Endothelial cell of umbilical vein (primary cell): ENCODE measurements around the gene MTREX. TPM values are rescaled to one million over a fixed set of nuclear protein-coding genes. Genes with fewer than 3 reads are reported as not detected.

Experiments used
- BruUV-seq: library from RNA; stranded (reverse); fragments of 400-500 nt; replicated peaks from 2 replicates; lab custom pipeline; 2021; lab: Mats Ljungman, UMichigan
- CTCF ChIA-PET: fragments of 300-600, 350-600 bp; sonication (Branson Sonifier 250); formaldehyde crosslinking; loops from one replicate; lab custom pipeline; 2021; ENCODE audit warnings: antibody characterized with exemption, inconsistent platforms; lab: Charles Lee
- POLR2A ChIA-PET: fragments of 300-600, 350-600 bp; sonication (Branson Sonifier 250); formaldehyde crosslinking; loops from one replicate; lab custom pipeline; 2021; ENCODE audit warnings: antibody characterized with exemption, inconsistent platforms; lab: Charles Lee
- DNase-seq: peaks from one replicate; pipeline ENCODE4 v3.0.0-alpha.2; 2011; ENCODE audit warnings: low read depth, low spot score
- FAIRE-seq: peaks from 2 replicates; lab custom pipeline; 2011; peaks lifted over from hg19 to GRCh38; lab: Jason Lieb, UNC
- H2AFZ ChIP-seq: 2 replicates; pipeline ENCODE4 v1.6.0; 2012; ENCODE audit warnings: low read depth, low read length, control low read depth, inconsistent platforms
- H3K27ac ChIP-seq: 2 replicates; pipeline ENCODE4 v1.5.1; 2011; ENCODE audit warnings: low read depth, mild to moderate bottlenecking, control low read depth, low read length, moderate library complexity; ENCODE audit not compliant: insufficient read depth
- H3K27me3 ChIP-seq, 2 experiments: 2 replicates each; pipeline versions ENCODE4 v1.6.0 to v1.6.1; 2011; ENCODE audit warnings: low read length in 2 of 2, mixed read lengths in 1 of 2; ENCODE audit not compliant: control insufficient read depth in 2 of 2, insufficient read depth in 2 of 2
- H3K36me3 ChIP-seq, 2 experiments: 2 replicates in 1 of 2; 3 replicates in 1 of 2; pipeline ENCODE4 v1.5.1; 2011; ENCODE audit warnings: low read length in 2 of 2, mild to moderate bottlenecking in 1 of 2, moderate library complexity in 1 of 2; ENCODE audit not compliant: control insufficient read depth in 2 of 2, insufficient read depth in 2 of 2; ENCODE audit errors: extremely low read depth in 1 of 2
- H3K4me1 ChIP-seq: 3 replicates; pipeline ENCODE4 v1.5.1; 2011; ENCODE audit warnings: mild to moderate bottlenecking, low read length; ENCODE audit not compliant: control insufficient read depth, insufficient read depth; ENCODE audit errors: extremely low read depth
- H3K4me2 ChIP-seq: 2 replicates; pipeline ENCODE4 v1.6.1; 2011; ENCODE audit warnings: low read length, control low read depth, mixed read lengths; ENCODE audit not compliant: insufficient read depth
- H3K4me3 ChIP-seq, 3 experiments: fragments of 200-600 bp in 1 of 3; sonication (generic), shearing (Covaris generic) in 1 of 3; replicated peaks in 1 of 3; 2 replicates each; pipeline ENCODE4 v1.5.1; 2011 to 2016; ENCODE audit warnings: control low read depth in 3 of 3, low read length in 3 of 3, mild to moderate bottlenecking in 2 of 3, inconsistent platforms in 1 of 3, low read depth in 1 of 3, moderate library complexity in 1 of 3; ENCODE audit not compliant: insufficient read depth in 1 of 3
- H3K79me2 ChIP-seq: 2 replicates; pipeline ENCODE4 v1.6.0; 2012; ENCODE audit warnings: low read length, inconsistent platforms; ENCODE audit not compliant: control insufficient read depth, insufficient read depth
- H3K9ac ChIP-seq: replicated peaks from 2 replicates; pipeline ENCODE3; 2011; ENCODE audit warnings: low read length, control low read depth; ENCODE audit not compliant: insufficient read depth; ENCODE audit errors: extremely low read depth
- H3K9me1 ChIP-seq: replicated peaks from 3 replicates; pipeline ENCODE4 v1.6.0; 2011; ENCODE audit warnings: mild to moderate bottlenecking, low read length; ENCODE audit not compliant: control insufficient read depth, insufficient read depth; ENCODE audit errors: extremely low read depth
- H3K9me3 ChIP-seq: replicated peaks from 2 replicates; pipeline ENCODE4 v1.5.1; 2012; ENCODE audit warnings: low read length, inconsistent platforms; ENCODE audit not compliant: control insufficient read depth, insufficient read depth
- H4K20me1 ChIP-seq: replicated peaks from 2 replicates; pipeline ENCODE3; 2011; ENCODE audit warnings: mild to moderate bottlenecking, low read length; ENCODE audit not compliant: control insufficient read depth, insufficient read depth; ENCODE audit errors: extremely low read depth
- CTCF ChIP-seq, 2 donors: IDR thresholded peaks; 1 replicate in 1 of 2; 2 replicates in 1 of 2; pipeline ENCODE4 v1.5.1; 2011; ENCODE audit warnings: low read length in 2 of 2, mild to moderate bottlenecking in 2 of 2, moderate library complexity in 2 of 2, control low read depth in 1 of 2, inconsistent platforms in 1 of 2, low read depth in 1 of 2; ENCODE audit not compliant: insufficient read depth in 1 of 2; ENCODE audit errors: extremely low read depth in 1 of 2
- EZH2 ChIP-seq: IDR thresholded peaks from 2 replicates; pipeline ENCODE4 v1.6.1; 2012; ENCODE audit warnings: borderline replicate concordance, low read depth, mild to moderate bottlenecking, moderate library complexity, low read length, inconsistent platforms; ENCODE audit not compliant: severe bottlenecking
- FOS ChIP-seq: IDR thresholded peaks from 2 replicates; pipeline ENCODE4 v1.6.1; 2011; ENCODE audit warnings: mild to moderate bottlenecking, low read length, moderate library complexity, borderline replicate concordance; ENCODE audit not compliant: insufficient read depth
- GATA2 ChIP-seq: IDR thresholded peaks from 2 replicates; pipeline ENCODE4 v1.7.0; 2011; ENCODE audit warnings: low read depth, mild to moderate bottlenecking, moderate library complexity, mixed read lengths, low read length; ENCODE audit not compliant: insufficient read length, insufficient read depth
- JUN ChIP-seq: IDR thresholded peaks from 2 replicates; pipeline ENCODE4 v1.6.1; 2011; ENCODE audit warnings: borderline replicate concordance, low read depth; ENCODE audit not compliant: insufficient read length, insufficient read depth
- MAX ChIP-seq: IDR thresholded peaks from 2 replicates; pipeline ENCODE4 v1.6.1; 2011; ENCODE audit not compliant: insufficient read depth, insufficient read length
- MYC ChIP-seq: IDR thresholded peaks from one replicate; pipeline ENCODE4 v1.6.1; 2011; ENCODE audit warnings: mild to moderate bottlenecking, low read depth, low read length
- POLR2A ChIP-seq: IDR thresholded peaks from 2 replicates; pipeline ENCODE4 v1.6.1; 2012; ENCODE audit warnings: low read depth, mild to moderate bottlenecking, control low read depth, low read length
- POLR2AphosphoS5 ChIP-seq: IDR thresholded peaks from 2 replicates; pipeline ENCODE4 v1.6.1; 2012; ENCODE audit warnings: low read depth, mild to moderate bottlenecking, control low read depth, low read length, moderate library complexity; ENCODE audit not compliant: insufficient read depth
- dilution Hi-C: fragments of 300-500 bp; cut with MboI; formaldehyde crosslinking; loops from one replicate; pipeline ENCODE4 v1.15.0; 2019; ENCODE audit warnings: low sequenced_read_pairs; ENCODE audit not compliant: extremely low pct_ligation_motif_present
- intact Hi-C: fragments of 100-400 bp; cut with micrococcal nuclease; formaldehyde crosslinking; loops from one replicate; pipeline ENCODE4 v1.10.0; 2022
- polyA plus RNA-seq, 4 experiments: library from polyadenylated mRNA; depleted of rRNA in 3 of 4; stranded (reverse) in 3 of 4; unstranded in 1 of 4; fragments of >200 nt; gene quantifications; 2 replicates each; pipeline versions ENCODE4 v1.2.1 to v1.2.3, GENCODE V29; 2011 to 2012; ENCODE audit warnings: missing spikeins in 1 of 4
- total RNA-seq: library from RNA; stranded (reverse); gene quantifications from 2 replicates; pipeline ENCODE4 v1.2.3, GENCODE V29; 2021

MTREX gene
- total and polyA plus RNA-seq, 2 donors (not counting 3 experiments of a cell fraction or from before 2014, with no cell fraction given): 9.8 to 76.3 TPM

DNA sequence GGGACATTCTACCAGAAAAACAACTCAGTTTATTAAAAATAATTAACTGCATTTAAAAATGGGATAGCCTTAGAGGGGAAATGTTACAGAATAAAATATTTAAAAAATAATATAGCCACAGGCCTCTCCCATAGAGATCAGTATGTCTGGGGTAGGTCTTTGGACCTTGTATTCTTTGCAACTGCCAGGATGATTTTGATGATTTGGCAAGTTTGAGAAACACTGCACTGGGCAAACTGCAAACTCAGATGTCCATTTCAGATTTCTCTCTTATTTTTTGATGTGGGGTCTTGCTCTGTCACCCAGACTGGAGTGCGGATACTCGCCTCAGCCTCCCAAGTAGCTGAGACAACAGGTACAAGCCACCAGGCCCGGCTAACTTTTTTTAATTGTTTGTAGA, 49.5 kb upstream of the MTREX start:
- CTCF ChIA-PET: interaction anchor here (1.3 kb wide), 1 partner anchor 87 kb away, joined by 3 read pairs; no protein-coding TSS in a partner anchor
- H3K4me2 ChIP-seq: no peak overlapping the region
- H4K20me1 ChIP-seq: no peaks in the 10 kb centered on the region
- peaks cover 9 to 17% of the 10 kb centered on the region in 2 experiments for H3K36me3 ChIP-seq
- intact Hi-C loops (no loop called here), dilution Hi-C loops (no loop called here)
- no peaks in the 10 kb centered on the region for H3K27me3 ChIP-seq
- no TSS peak for BruUV-seq
- TF ChIP-seq MAX: no peak
- TF ChIP-seq EZH2: no peak
- no peak for TF ChIP-seq JUN
- no peak for TF ChIP-seq FOS
- no peak for TF ChIP-seq MYC
- no peak for TF ChIP-seq POLR2AphosphoS5
- TF ChIP-seq POLR2A: no peak
- no peak for TF ChIP-seq CTCF (IDR thresholded peaks at IDR 0.05; ENCODE audit: extremely low read depth in 1 of 2, insufficient read depth in 1 of 2, low read depth in 1 of 2, low read length in 2 of 2)
- no peak for TF ChIP-seq GATA2
- FAIRE-seq (no peak), DNase-seq (no peak)
- no peaks in the 10 kb centered on the region for H3K4me1 ChIP-seq
- no peak overlapping the region for H3K27ac ChIP-seq
- no peak overlapping the region for H2AFZ ChIP-seq
- POLR2A ChIA-PET: no interaction called here
- H3K9me3 ChIP-seq: no peaks in the 10 kb centered on the region
- no peak overlapping the region for H3K9ac ChIP-seq
- no peaks in the 10 kb centered on the region for H3K79me2 ChIP-seq
- H3K9me1 ChIP-seq: no peaks in the 10 kb centered on the region
- no peak overlapping the region for H3K4me3 ChIP-seq
